PFSK-1 (cell line): Measurements from ENCODE around the gene ACOX3.

Source experiments
- FOXP2 ChIP-seq: optimal IDR thresholded peaks from 2 replicates; pipeline ENCODE3; 2011; ENCODE audit warnings: borderline replicate concordance, control low read depth, inconsistent platforms; ENCODE audit not compliant: insufficient read depth; ENCODE audit errors: extremely low read length, extremely low read depth
- POLR2AphosphoS5 ChIP-seq: IDR thresholded peaks from 2 replicates; pipeline ENCODE4 v1.6.1; 2012; ENCODE audit warnings: low read depth, mild to moderate bottlenecking, control low read depth, low read length, moderate library complexity
- SIN3A ChIP-seq: IDR thresholded peaks from 2 replicates; pipeline ENCODE4 v1.6.1; 2012; ENCODE audit warnings: mild to moderate bottlenecking, low read length, moderate library complexity, borderline replicate concordance; ENCODE audit not compliant: insufficient read depth
- TAF1 ChIP-seq: IDR thresholded peaks from 2 replicates; pipeline ENCODE4 v1.6.1; 2012; ENCODE audit warnings: low read length, control low read depth, borderline replicate concordance; ENCODE audit not compliant: insufficient read depth
- TF ChIP-seq, protein P1 (sequence below), 2 experiments: IDR thresholded peaks; 2 replicates each; pipeline versions ENCODE4 v1.6.1 to v1.8.0; 2011 to 2012; ENCODE audit warnings: low read depth in 2 of 2, low read length in 2 of 2, control low read depth in 1 of 2, inconsistent platforms in 1 of 2, mild to moderate bottlenecking in 1 of 2, moderate library complexity in 1 of 2; ENCODE audit not compliant: insufficient read depth in 1 of 2

Gene ACOX3

DNA sequence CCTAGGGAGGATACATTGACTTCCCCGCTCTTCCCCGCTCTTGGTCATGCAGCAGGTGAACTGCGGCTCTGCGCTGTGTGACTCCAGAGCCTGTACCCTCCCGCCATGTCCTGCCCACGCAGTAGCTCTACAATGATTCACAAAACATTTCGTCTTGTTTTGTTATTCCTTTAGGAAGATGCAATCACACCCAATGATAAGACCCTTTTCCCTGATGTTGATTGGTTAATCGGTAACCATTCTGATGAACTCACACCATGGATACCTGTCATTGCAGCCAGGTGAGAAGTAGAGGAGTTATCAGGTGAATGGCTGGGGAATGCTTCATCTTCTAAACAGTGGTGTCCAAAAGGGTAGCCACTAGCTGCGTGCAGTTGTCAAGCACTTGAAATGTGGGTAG lies 23.3 kb upstream of the ACOX3 start:
- TF ChIP-seq POLR2AphosphoS5, result no peak
- no peak for TF ChIP-seq SIN3A
- TF ChIP-seq FOXP2, result no peak
- TF ChIP-seq TAF1, result no peak
- TF ChIP-seq, protein P1, sequence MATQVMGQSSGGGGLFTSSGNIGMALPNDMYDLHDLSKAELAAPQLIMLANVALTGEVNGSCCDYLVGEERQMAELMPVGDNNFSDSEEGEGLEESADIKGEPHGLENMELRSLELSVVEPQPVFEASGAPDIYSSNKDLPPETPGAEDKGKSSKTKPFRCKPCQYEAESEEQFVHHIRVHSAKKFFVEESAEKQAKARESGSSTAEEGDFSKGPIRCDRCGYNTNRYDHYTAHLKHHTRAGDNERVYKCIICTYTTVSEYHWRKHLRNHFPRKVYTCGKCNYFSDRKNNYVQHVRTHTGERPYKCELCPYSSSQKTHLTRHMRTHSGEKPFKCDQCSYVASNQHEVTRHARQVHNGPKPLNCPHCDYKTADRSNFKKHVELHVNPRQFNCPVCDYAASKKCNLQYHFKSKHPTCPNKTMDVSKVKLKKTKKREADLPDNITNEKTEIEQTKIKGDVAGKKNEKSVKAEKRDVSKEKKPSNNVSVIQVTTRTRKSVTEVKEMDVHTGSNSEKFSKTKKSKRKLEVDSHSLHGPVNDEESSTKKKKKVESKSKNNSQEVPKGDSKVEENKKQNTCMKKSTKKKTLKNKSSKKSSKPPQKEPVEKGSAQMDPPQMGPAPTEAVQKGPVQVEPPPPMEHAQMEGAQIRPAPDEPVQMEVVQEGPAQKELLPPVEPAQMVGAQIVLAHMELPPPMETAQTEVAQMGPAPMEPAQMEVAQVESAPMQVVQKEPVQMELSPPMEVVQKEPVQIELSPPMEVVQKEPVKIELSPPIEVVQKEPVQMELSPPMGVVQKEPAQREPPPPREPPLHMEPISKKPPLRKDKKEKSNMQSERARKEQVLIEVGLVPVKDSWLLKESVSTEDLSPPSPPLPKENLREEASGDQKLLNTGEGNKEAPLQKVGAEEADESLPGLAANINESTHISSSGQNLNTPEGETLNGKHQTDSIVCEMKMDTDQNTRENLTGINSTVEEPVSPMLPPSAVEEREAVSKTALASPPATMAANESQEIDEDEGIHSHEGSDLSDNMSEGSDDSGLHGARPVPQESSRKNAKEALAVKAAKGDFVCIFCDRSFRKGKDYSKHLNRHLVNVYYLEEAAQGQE (IDR thresholded peaks at IDR 0.05; ENCODE audit: insufficient read depth in 1 of 2, low read depth in 2 of 2, low read length in 2 of 2), result no peak

DNA sequence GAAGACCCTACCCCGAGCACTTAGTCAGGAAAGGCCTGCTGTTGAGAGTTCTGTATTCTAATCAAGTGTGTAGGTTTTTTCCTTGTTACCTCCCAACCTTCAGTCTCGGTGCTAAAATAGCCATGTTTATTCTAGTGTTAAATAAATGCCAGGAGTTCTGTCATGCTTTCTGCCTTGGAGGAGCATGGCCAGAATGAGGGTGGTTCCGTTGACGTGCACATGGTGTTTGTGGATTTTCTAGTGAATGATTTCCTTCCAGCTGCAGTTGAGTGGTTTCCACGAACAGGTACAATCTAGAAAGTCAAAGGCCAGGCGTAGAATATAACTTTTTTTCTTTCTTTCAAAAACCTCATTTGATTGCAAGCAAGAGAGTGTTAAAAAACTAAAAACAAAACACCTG lies 21.1 kb upstream of the ACOX3 start:
- TF ChIP-seq FOXP2 (no peak), SIN3A (no peak), POLR2AphosphoS5 (no peak), TAF1 (no peak)
- TF ChIP-seq, protein P1 (IDR thresholded peaks at IDR 0.05; ENCODE audit: insufficient read depth in 1 of 2, low read depth in 2 of 2, low read length in 2 of 2), result no peak

DNA sequence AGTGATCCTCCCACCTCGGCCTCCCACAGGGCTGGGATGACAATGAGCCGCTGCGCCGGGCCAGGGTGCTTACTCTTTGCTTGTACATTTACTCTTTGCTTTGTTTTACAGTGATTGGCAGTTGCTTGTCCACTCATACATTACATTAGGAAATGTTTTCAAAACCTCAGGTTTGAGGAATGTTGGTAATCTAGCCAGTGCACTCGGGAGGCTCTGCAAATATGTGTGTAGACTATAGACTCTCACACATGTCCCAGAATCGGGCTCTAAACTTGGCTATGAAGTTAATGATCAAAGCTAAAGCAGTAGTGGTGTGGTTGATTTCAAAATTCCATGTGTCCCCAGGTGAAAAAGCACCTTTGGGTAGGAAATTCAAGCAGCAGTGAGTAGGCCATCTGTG lies 20.6 kb upstream of the ACOX3 start:
- TF ChIP-seq FOXP2 (no peak), POLR2AphosphoS5 (no peak), SIN3A (no peak), TAF1 (no peak)
- TF ChIP-seq, protein P1 (IDR thresholded peaks at IDR 0.05; ENCODE audit: insufficient read depth in 1 of 2, low read depth in 2 of 2, low read length in 2 of 2), result no peak

DNA sequence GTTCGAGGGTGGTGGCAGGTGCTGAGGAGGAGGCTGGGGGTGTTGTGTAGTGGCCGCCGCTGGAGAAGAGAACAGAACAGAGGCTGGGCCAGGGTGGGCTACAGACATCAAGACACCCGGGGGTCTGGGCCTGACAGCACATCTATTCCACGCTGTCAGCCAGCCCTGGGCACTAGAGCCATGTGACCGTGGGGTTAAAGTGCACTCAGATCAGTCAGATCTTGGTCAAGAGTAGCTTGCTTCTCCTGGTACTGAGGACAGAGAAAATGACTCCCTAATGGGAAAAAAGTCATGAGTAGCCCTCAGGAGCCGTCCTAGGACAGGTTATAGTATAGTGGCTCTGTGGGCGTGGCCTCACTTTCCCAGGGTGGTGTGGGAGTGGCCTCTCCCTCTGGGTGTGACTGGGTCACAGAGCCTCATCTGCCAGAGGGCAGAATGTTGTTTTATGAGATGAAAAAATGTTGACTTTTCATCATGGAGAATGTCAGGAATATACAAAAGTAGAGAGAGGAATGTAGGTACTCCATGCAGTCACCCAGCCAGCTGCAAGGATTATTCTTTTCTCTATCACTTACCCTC lies 19.4 kb upstream of the ACOX3 start:
- TF ChIP-seq SIN3A (no peak), POLR2AphosphoS5 (no peak), FOXP2 (no peak), TAF1 (no peak)
- TF ChIP-seq, protein P1 (IDR thresholded peaks at IDR 0.05; ENCODE audit: insufficient read depth in 1 of 2, low read depth in 2 of 2, low read length in 2 of 2), result no peak
